Stimulated activated CD4-positive, alpha-beta T cell treated with anti-CD3 and anti-CD28 coated beads, Interleukin-1b, Interleukin-23, amount 100 ng/mL, for 24 hours (primary cell): ENCODE measurements around the gene PSMA6.
A peak's percentile ranks its signal among the peaks of the same experiment; 100 is the strongest.
"Not testable (repeated sequence)": the region's sequence is repeated elsewhere in the genome, so short reads cannot be mapped to it uniquely, and the experiment has no call there.

Experiments
- DNase-seq, 4 experiments: peaks; one replicate each; pipeline ENCODE4 v3.0.0-alpha.2; 2020; ENCODE audit warnings: low read depth in 4 of 4, low spot score in 1 of 4

The PSMA6 gene

GRCh38 chr14:35284506-35284905, 7.7 kb upstream of the PSMA6 start:
- DNase-seq, result no peak

GRCh38 chr14:35285168-35286002, 6.8 kb upstream of the PSMA6 start:
- DNase-seq, result no peak

GRCh38 chr14:35286003-35286600, 6.1 kb upstream of the PSMA6 start:
- no peak for DNase-seq

- DNase-seq, result no peak
Measured at GRCh38 chr14:35286707-35287106, 5.5 kb upstream of the PSMA6 start.

GRCh38 chr14:35287431-35288013, 4.7 kb upstream of the PSMA6 start:
- DNase-seq, result peak in 3 of 4 experiments; percentile 44 to 62 (median 50)

- DNase-seq, result no peak
Measured at GRCh38 chr14:35289623-35290022, 2.6 kb upstream of the PSMA6 start.

- DNase-seq, result no peak
Measured at GRCh38 chr14:35292770-35293561, 784 bp downstream of the PSMA6 start.

- DNase-seq, result no peak
Measured at GRCh38 chr14:35295845-35296161, 3.6 kb downstream of the PSMA6 start.

- no peak for DNase-seq
Measured at GRCh38 chr14:35296545-35296944, 4.4 kb downstream of the PSMA6 start.

- DNase-seq, result no peak
Measured at GRCh38 chr14:35297706-35298105, 5.5 kb downstream of the PSMA6 start.

- DNase-seq, result no peak
Measured at GRCh38 chr14:35298351-35298750, 6.2 kb downstream of the PSMA6 start.

- DNase-seq, result no peak
Measured at GRCh38 chr14:35299708-35300107, 7.5 kb downstream of the PSMA6 start.

GRCh38 chr14:35300228-35300627, 8.0 kb downstream of the PSMA6 start:
- DNase-seq, result no peak

- DNase-seq, result not testable (repeated sequence)
Measured at GRCh38 chr14:35301334-35301733, 9.2 kb downstream of the PSMA6 start.

GRCh38 chr14:35301735-35302528, 9.8 kb downstream of the PSMA6 start:
- no peak for DNase-seq

GRCh38 chr14:35303149-35303935, 11.2 kb downstream of the PSMA6 start:
- DNase-seq, result no peak

GRCh38 chr14:35304812-35305462, 12.8 kb downstream of the PSMA6 start:
- DNase-seq, result no peak

- no peak for DNase-seq
Measured at GRCh38 chr14:35305633-35306032, 13.5 kb downstream of the PSMA6 start.

- no peak for DNase-seq
Measured at GRCh38 chr14:35306114-35306513, 13.9 kb downstream of the PSMA6 start.

GRCh38 chr14:35317820-35318219, 25.6 kb downstream of the PSMA6 start:
- no peak for DNase-seq
